Breast epithelium (tissue), 3 donors: ENCODE results near the gene ARL5C.

ENCODE experiments used
- POLR2A ChIP-seq: fragments of 450-650 bp; IDR thresholded peaks from one replicate; pipeline ENCODE4 v1.6.1; 2016; ENCODE audit warnings: antibody characterized with exemption, mild to moderate bottlenecking, moderate library complexity
- POLR2AphosphoS5 ChIP-seq, 3 donors: sonication (generic); formaldehyde crosslinking; IDR thresholded peaks; one replicate each; pipeline ENCODE4 v1.6.1; 2017; ENCODE audit warnings: antibody characterized with exemption in 3 of 3
- TF ChIP-seq, protein P1 (sequence below), 3 donors: fragments of 450-650 bp; IDR thresholded peaks; one replicate each; pipeline ENCODE4 v1.5.1; 2016 to 2017; ENCODE audit warnings: antibody characterized with exemption in 3 of 3, mild to moderate bottlenecking in 3 of 3, moderate library complexity in 3 of 3

DNA sequence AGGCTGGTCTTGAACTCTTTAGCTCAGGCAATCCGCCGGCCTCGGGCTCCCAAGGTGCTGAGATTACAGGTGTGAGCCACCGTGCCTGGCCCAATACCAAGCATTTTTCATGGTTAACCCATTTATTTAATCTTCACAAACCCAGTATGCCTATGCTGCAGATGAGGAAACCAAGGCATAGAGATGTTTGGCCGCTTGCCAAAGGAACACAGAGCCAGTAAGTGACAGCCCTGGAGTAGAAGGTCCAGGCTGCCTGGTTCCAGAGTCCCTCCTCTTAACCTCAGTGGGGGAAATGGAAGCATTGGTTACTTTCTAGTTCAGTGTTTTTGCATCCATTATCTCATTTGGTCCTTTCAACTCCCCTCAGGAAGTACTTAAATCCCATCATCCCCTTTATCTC lies 15.3 kb upstream of the ARL5C start:
- TF ChIP-seq, protein P1, sequence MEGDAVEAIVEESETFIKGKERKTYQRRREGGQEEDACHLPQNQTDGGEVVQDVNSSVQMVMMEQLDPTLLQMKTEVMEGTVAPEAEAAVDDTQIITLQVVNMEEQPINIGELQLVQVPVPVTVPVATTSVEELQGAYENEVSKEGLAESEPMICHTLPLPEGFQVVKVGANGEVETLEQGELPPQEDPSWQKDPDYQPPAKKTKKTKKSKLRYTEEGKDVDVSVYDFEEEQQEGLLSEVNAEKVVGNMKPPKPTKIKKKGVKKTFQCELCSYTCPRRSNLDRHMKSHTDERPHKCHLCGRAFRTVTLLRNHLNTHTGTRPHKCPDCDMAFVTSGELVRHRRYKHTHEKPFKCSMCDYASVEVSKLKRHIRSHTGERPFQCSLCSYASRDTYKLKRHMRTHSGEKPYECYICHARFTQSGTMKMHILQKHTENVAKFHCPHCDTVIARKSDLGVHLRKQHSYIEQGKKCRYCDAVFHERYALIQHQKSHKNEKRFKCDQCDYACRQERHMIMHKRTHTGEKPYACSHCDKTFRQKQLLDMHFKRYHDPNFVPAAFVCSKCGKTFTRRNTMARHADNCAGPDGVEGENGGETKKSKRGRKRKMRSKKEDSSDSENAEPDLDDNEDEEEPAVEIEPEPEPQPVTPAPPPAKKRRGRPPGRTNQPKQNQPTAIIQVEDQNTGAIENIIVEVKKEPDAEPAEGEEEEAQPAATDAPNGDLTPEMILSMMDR (IDR thresholded peaks at IDR 0.05): no peak
- TF ChIP-seq POLR2A: no peak
- TF ChIP-seq POLR2AphosphoS5 (IDR thresholded peaks at IDR 0.05): no peak
